ENCODE data around the gene MAST4. TPM values are rescaled to one million over a fixed set of nuclear protein-coding genes. Genes with fewer than 3 reads are reported as not detected.

The MAST4 gene
- total and polyA plus RNA-seq, 2 of the 4 experiments (the other 2 are of a cell fraction): 4.8 to 6.8 TPM

- Histone ChIP-seq H3K4me1 (ENCODE audit: control insufficient read depth, insufficient read depth, low read length) (no peaks in the 10 kb centered on the region), H3K36me3 (ENCODE audit: control insufficient read depth, insufficient read depth, low read length) (no peaks in the 10 kb centered on the region), H2AK9ac (replicated peaks; ENCODE audit: low read depth, low read length, poor library complexity) (no peak overlapping the region), H3K9ac (ENCODE audit: low read depth, low read length) (no peak overlapping the region), H3K27ac (ENCODE audit: insufficient read depth, low read length) (no peak overlapping the region), H3K4me3 (ENCODE audit: insufficient read depth, low read depth, low read length) (no peak overlapping the region), H3K56ac (ENCODE audit: extremely low read depth, insufficient read depth, low read length) (no peak overlapping the region), H3K18ac (ENCODE audit: low read depth, low read length) (no peak overlapping the region), H4K20me1 (ENCODE audit: insufficient read depth, low read length) (no peaks in the 10 kb centered on the region), H4K91ac (ENCODE audit: insufficient read depth, low read depth, low read length) (no peak overlapping the region), H3K9me1 (ENCODE audit: insufficient read depth, low read length) (no peaks in the 10 kb centered on the region), H2AFZ (replicated peaks; ENCODE audit: low read length, poor library complexity) (no peak overlapping the region), H2BK5ac (ENCODE audit: low read depth, low read length, poor library complexity, severe bottlenecking) (no peak overlapping the region), H3K9me3 (ENCODE audit: control insufficient read depth, insufficient read depth, low read length) (no peaks in the 10 kb centered on the region), H2AK5ac (ENCODE audit: low read depth, low read length) (no peak overlapping the region), H2BK20ac (ENCODE audit: low read depth, low read length) (no peak overlapping the region), H2BK15ac (ENCODE audit: low read depth, low read length) (no peak overlapping the region), H3K23ac (ENCODE audit: low read depth, low read length) (no peak overlapping the region), H2BK120ac (ENCODE audit: low read depth, low read length) (no peak overlapping the region), H3K4ac (ENCODE audit: low read depth, low read length) (no peak overlapping the region), H3K4me2 (ENCODE audit: low read depth, low read length) (no peak overlapping the region), H3K14ac (replicated peaks; ENCODE audit: low read depth, low read length) (no peak overlapping the region), H3K27me3 (ENCODE audit: control insufficient read depth, insufficient read depth, low read length) (no peaks in the 10 kb centered on the region), H3K79me1 (ENCODE audit: low read depth in 1 of 2, low read length in 2 of 2) (no peaks in the 10 kb centered on the region), H4K5ac (ENCODE audit: low read depth, low read length) (no peak overlapping the region), H4K8ac (ENCODE audit: low read depth in 2 of 2, low read length in 2 of 2) (no peak overlapping the region)
- BruUV-seq (replicated peaks): no TSS peak
- 100% methylated on average over 2 of the region's 6 CpGs; no CpG with 5 or more reads in 1 of the 2 experiments for whole genome bisulfite sequencing, 2 experiments (ENCODE audit: extremely low coverage in 2 of 2, insufficient read length in 1 of 2)
- no peak for DNase-seq
- no peak for ATAC-seq (ENCODE audit: low read depth)
- TF ChIP-seq MAZ (IDR thresholded peaks at IDR 0.05; ENCODE audit: borderline replicate concordance, low read depth, low read length) (no peak), FOS (IDR thresholded peaks at IDR 0.05; ENCODE audit: low read depth, low read length) (no peak), USF2 (IDR thresholded peaks at IDR 0.05; ENCODE audit: low read depth, low read length) (no peak), MXI1 (IDR thresholded peaks at IDR 0.05; ENCODE audit: borderline replicate concordance, low read depth, low read length) (no peak), RFX5 (IDR thresholded peaks at IDR 0.05; ENCODE audit: low read depth, low read length) (no peak), CTCF (conservative IDR thresholded peaks at IDR 0.05; ENCODE audit: low read depth, low read length) (no peak)
- in situ Hi-C loops (cut with MboI; ENCODE audit: low sequenced_read_pairs): no loop called here
- dilution Hi-C loops (cut with HindIII; ENCODE audit: low sequenced_read_pairs, unreplicated experiment): no loop called here
- intact Hi-C loops (cut with micrococcal nuclease): no loop called here
- POLR2A ChIA-PET (ENCODE audit: unreplicated experiment): no interaction called here
- CTCF ChIA-PET: no interaction called here
Observed at GRCh38 chr5:66743344-66743743, 147.2 kb downstream of the MAST4 start.

Measured in IMR-90 (cell line).